ENCODE data around the gene CD52. TPM values are rescaled to one million over a fixed set of nuclear protein-coding genes. Genes with fewer than 3 reads are reported as not detected.

CD52 gene
- total RNA-seq, 1 donor from 2014 or later, result 7.3 TPM

DNA sequence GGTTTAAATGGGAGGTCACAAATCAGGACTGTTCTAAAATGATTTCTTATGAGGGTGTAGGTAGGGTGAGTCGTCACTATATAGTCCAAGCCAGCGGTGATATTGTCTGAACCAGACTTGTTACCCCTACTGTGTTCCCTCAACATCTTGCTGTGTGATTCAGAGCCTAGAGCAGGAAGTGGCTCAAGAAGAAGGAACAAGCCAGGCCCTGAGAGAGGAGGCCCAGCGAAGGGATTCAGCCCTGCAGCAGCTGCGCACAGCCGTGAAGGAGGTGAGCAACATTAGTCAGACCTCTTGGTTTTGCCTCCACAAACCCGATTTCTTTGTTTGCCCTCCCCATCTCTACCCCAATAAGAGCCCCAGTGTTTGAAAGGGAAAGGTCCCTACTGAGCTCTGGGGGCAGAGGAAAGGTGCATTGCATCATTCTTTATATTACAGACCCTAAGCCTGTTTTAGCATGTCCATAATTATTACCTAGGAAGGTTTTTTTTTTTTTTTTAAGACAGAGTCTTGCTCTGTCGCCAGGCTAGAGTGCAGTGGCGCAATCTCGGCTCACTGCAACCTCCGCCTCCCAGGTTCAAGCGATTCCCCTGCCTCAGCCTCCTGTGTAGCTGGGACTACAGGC, 42.8 kb upstream of the CD52 start:
- Histone ChIP-seq H3K4me2 (no peak overlapping the region), H3K9me3 (ENCODE audit: low read depth) (no peaks in the 10 kb centered on the region), H3F3A (ENCODE audit: low read depth) (peaks cover 33% of the 10 kb centered on the region), H3K27ac (no peak overlapping the region), H2AFZ (replicated peaks) (no peak overlapping the region), H3K27me3 (no peaks in the 10 kb centered on the region), H3K79me2 (ENCODE audit: low read depth) (peaks cover under 1% of the 10 kb centered on the region), H3K9ac (no peak overlapping the region), H3K4me3 (no peak overlapping the region), H3K4me1 (no peaks in the 10 kb centered on the region), H3K36me3 (no peaks in the 10 kb centered on the region), H4K20me1 (ENCODE audit: low read depth) (peaks cover 4% of the 10 kb centered on the region)
- Mint-ChIP-seq H3K27ac (no peak overlapping the region), H3K4me3 (no peak overlapping the region), H3K27me3 (ENCODE audit: insufficient read depth, low read depth) (peaks cover 6% of the 10 kb centered on the region), H3K36me3 (peaks cover 51% of the 10 kb centered on the region), H3K9me3 (no peaks in the 10 kb centered on the region), H3K4me1 (peaks cover 30% of the 10 kb centered on the region)
- TF ChIP-seq EZH2 (IDR thresholded peaks at IDR 0.05), result no peak
- TF ChIP-seq, protein P1, sequence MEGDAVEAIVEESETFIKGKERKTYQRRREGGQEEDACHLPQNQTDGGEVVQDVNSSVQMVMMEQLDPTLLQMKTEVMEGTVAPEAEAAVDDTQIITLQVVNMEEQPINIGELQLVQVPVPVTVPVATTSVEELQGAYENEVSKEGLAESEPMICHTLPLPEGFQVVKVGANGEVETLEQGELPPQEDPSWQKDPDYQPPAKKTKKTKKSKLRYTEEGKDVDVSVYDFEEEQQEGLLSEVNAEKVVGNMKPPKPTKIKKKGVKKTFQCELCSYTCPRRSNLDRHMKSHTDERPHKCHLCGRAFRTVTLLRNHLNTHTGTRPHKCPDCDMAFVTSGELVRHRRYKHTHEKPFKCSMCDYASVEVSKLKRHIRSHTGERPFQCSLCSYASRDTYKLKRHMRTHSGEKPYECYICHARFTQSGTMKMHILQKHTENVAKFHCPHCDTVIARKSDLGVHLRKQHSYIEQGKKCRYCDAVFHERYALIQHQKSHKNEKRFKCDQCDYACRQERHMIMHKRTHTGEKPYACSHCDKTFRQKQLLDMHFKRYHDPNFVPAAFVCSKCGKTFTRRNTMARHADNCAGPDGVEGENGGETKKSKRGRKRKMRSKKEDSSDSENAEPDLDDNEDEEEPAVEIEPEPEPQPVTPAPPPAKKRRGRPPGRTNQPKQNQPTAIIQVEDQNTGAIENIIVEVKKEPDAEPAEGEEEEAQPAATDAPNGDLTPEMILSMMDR (IDR thresholded peaks at IDR 0.05), result no peak
- no peak for TF ChIP-seq EZH2phosphoT487 (IDR thresholded peaks at IDR 0.05)
- DNase-seq (ENCODE audit: low spot score), result no peak

DNA sequence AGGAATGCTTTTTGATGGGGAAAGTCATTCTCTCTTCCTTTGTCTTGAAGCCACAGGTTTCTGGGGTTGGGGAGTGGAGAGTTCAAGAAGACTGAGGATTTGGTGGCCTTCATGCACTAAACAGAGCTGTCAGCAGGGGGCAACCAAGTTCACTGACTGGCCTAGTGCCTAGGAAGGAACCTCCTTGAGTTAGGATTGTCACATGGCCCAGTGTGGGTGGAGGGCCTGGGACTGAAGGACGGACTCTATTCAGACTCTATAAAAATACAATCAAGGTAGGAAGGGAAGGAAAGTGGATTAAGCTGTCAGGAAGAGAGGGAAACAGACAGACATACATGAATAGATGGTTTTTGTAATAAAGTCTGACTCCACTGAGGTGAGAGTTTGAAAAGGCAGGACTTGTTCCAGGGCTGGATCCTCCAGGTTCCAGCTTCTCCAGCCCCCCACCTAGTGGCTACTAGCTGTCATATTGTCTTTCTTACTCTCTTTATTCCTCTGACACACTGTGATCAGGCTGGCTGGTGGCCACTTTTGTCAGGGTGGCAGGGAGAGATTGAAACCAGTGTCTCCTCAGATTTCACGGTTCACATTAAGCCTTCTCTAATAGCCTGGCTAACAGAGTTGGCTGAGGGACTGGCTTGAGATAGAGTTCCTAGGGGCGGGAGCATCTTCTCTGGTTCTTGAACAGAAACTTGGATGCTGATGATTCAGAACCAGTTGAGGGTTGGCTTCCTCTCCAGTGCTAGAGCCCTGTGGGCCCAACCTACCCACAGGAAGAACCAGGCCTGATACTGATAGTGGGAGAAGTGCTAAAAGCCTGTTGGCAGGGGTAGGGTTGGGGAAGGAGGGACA, 42.0 kb upstream of the CD52 start:
- no peak overlapping the region for H3K27ac ChIP-seq
- H3K9ac ChIP-seq, result no peak overlapping the region
- H3K4me2 ChIP-seq, result no peak overlapping the region
- Mint-ChIP-seq H3K4me1 (peaks cover 35% of the 10 kb centered on the region), H3K27ac (peak overlapping the region; percentile 64), H3K4me3 (no peak overlapping the region), H3K36me3 (peaks cover 43% of the 10 kb centered on the region), H3K9me3 (no peaks in the 10 kb centered on the region), H3K27me3 (ENCODE audit: insufficient read depth, low read depth) (peaks cover 6% of the 10 kb centered on the region)
- H3F3A ChIP-seq (ENCODE audit: low read depth), result peaks cover 41% of the 10 kb centered on the region
- DNase-seq (ENCODE audit: low spot score), result peak; percentile 86
- no peaks in the 10 kb centered on the region for H3K36me3 ChIP-seq
- H3K79me2 ChIP-seq (ENCODE audit: low read depth), result peaks cover 9% of the 10 kb centered on the region
- no peak for TF ChIP-seq EZH2 (IDR thresholded peaks at IDR 0.05)
- TF ChIP-seq, protein P1 (IDR thresholded peaks at IDR 0.05), result peak; percentile 62
- H4K20me1 ChIP-seq (ENCODE audit: low read depth), result peaks cover 4% of the 10 kb centered on the region
- H3K27me3 ChIP-seq, result no peaks in the 10 kb centered on the region
- no peaks in the 10 kb centered on the region for H3K9me3 ChIP-seq (ENCODE audit: low read depth)
- no peak overlapping the region for H3K4me3 ChIP-seq
- H2AFZ ChIP-seq (replicated peaks), result no peak overlapping the region
- peaks cover 3% of the 10 kb centered on the region for H3K4me1 ChIP-seq

DNA sequence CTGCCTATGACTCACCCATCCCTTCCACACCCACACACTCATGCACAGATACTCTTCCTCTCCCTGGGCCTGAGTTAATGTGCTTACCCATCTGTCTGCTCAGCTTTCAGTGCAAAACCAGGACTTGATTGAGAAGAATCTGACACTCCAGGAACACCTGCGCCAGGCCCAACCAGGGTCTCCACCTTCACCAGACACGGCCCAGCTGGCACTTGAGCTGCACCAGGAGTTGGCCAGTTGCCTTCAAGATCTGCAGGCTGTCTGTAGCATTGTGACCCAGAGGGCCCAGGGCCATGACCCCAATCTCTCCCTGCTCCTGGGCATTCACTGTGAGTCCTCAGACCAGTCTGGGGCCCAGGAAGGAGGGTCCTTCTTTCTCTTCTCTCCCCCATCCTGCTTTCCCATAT, 41.3 kb upstream of the CD52 start:
- no peaks in the 10 kb centered on the region for H3K9me3 Mint-ChIP-seq
- H3K27ac Mint-ChIP-seq, result no peak overlapping the region
- H3K4me1 Mint-ChIP-seq, result peaks cover 41% of the 10 kb centered on the region
- Histone ChIP-seq H3K4me2 (no peak overlapping the region), H3K9me3 (ENCODE audit: low read depth) (no peaks in the 10 kb centered on the region), H3K9ac (no peak overlapping the region), H3K79me2 (ENCODE audit: low read depth) (peaks cover 15% of the 10 kb centered on the region), H3K27ac (no peak overlapping the region), H3F3A (ENCODE audit: low read depth) (peaks cover 48% of the 10 kb centered on the region), H3K4me1 (peaks cover 10% of the 10 kb centered on the region), H2AFZ (replicated peaks) (no peak overlapping the region), H3K27me3 (no peaks in the 10 kb centered on the region), H3K4me3 (no peak overlapping the region), H4K20me1 (ENCODE audit: low read depth) (peaks cover 4% of the 10 kb centered on the region), H3K36me3 (no peaks in the 10 kb centered on the region)
- TF ChIP-seq EZH2phosphoT487 (IDR thresholded peaks at IDR 0.05) (no peak), EZH2 (IDR thresholded peaks at IDR 0.05) (no peak)
- TF ChIP-seq, protein P1 (IDR thresholded peaks at IDR 0.05), result no peak
- H3K36me3 Mint-ChIP-seq, result peaks cover 41% of the 10 kb centered on the region
- H3K4me3 Mint-ChIP-seq, result no peak overlapping the region
- no peak for DNase-seq (ENCODE audit: low spot score)
- peaks cover 6% of the 10 kb centered on the region for H3K27me3 Mint-ChIP-seq (ENCODE audit: insufficient read depth, low read depth)

All from neural progenitor cell (in vitro differentiated cells).